Anterior cingulate cortex (tissue), 58 donors: ENCODE results near the gene GSTM5.
"Not testable (repeated sequence)": the region's sequence is repeated elsewhere in the genome, so short reads cannot be mapped to it uniquely, and the experiment has no call there.

Experiments
- DNase-seq, 58 donors: peaks; one replicate each; lab custom pipeline; 2025; lab: John Stamatoyannopoulos, UW

Gene GSTM5

GRCh38 chr1:109711593-109712320 is at the start of gene GSTM5:
TSS of gene GSTM5 (plus strand) at chr1:109712251. CDS start at chr1:109712313, 62 bp downstream.
- not testable (repeated sequence) for DNase-seq

- DNase-seq = no peak
Measured at GRCh38 chr1:109664671-109665070, 47.4 kb upstream of the GSTM5 start.

GRCh38 chr1:109667452-109668122 is 44.5 kb upstream of the GSTM5 start, which contains the start of gene GSTM2:
TSS of gene GSTM2 (plus strand) at chr1:109668057. CDS start at chr1:109668116, 59 bp downstream.
- DNase-seq = peak in 54 of 58 donors; percentile 27 to 91 (median 78)

- no peak for DNase-seq
Measured at GRCh38 chr1:109668123-109668775, 43.8 kb upstream of the GSTM5 start.

- no peak for DNase-seq
Measured at GRCh38 chr1:109669246-109669948, 42.7 kb upstream of the GSTM5 start.

GRCh38 chr1:109669949-109670302 is 42.1 kb upstream of the GSTM5 start:
- DNase-seq = not testable (repeated sequence)

- DNase-seq = no peak
Measured at GRCh38 chr1:109671067-109671466, 41.0 kb upstream of the GSTM5 start.

- DNase-seq = not testable (repeated sequence)
Measured at GRCh38 chr1:109673861-109674260, 38.2 kb upstream of the GSTM5 start.

GRCh38 chr1:109676683-109677381 is 35.2 kb upstream of the GSTM5 start:
- DNase-seq = not testable (repeated sequence)

GRCh38 chr1:109677459-109677858 is 34.6 kb upstream of the GSTM5 start:
- no peak for DNase-seq

GRCh38 chr1:109678637-109679036 is 33.4 kb upstream of the GSTM5 start:
- not testable (repeated sequence) for DNase-seq

GRCh38 chr1:109684777-109685176 is 27.3 kb upstream of the GSTM5 start:
- DNase-seq = not testable (repeated sequence)

- DNase-seq = not testable (repeated sequence)
Measured at GRCh38 chr1:109685399-109685798, 26.7 kb upstream of the GSTM5 start.

- DNase-seq = not testable (repeated sequence)
Measured at GRCh38 chr1:109685890-109686289, 26.2 kb upstream of the GSTM5 start.

- not testable (repeated sequence) for DNase-seq
Measured at GRCh38 chr1:109687109-109687508, 24.9 kb upstream of the GSTM5 start.

GRCh38 chr1:109687641-109688499 is 24.2 kb upstream of the GSTM5 start, which contains the start of gene GSTM1:
TSS of gene GSTM1 (plus strand) at chr1:109687817. CDS start at chr1:109687874, 57 bp downstream.
- DNase-seq = peak in 17 of 58 donors; percentile 19 to 86 (median 55)

- DNase-seq = peak in 7 of 58 donors; percentile 4 to 69 (median 38)
Measured at GRCh38 chr1:109689844-109690405, 22.1 kb upstream of the GSTM5 start.

- DNase-seq = peak in 2 of 58 donors; percentile 7 to 41
Measured at GRCh38 chr1:109691759-109692158, 20.3 kb upstream of the GSTM5 start.
